Measurements from ENCODE around the gene ANKRD44.

Gene ANKRD44

GRCh38 chr2:197085665-197086064 lies 224.9 kb downstream of the ANKRD44 start:
- H3K4me3 ChIP-seq (ENCODE audit: low read depth, low read length) = no peak overlapping the region
- no peak for TF ChIP-seq CTCF (IDR thresholded peaks at IDR 0.05; ENCODE audit: low read depth, low read length)

DNA sequence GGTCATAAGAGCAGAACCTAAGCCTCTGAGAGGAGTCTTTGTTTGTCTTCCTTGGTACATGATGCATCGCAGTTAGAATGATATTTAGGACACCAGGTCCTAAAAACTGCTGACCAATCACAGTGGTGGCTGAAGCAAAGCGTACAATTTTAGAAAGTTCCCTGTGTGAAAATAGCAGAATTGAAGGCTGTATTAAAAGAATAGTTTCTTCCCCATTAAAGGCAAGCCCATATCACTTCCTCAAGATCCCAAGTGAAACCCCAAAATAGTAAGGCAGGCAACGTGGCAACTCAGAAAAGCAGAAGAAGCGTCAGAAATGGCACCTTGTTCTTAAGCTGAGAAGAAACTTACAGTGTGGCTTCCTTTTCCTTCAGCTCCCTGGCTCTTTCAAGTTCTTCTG lies 229.3 kb downstream of the ANKRD44 start:
- no peak for TF ChIP-seq CTCF (IDR thresholded peaks at IDR 0.05; ENCODE audit: low read depth, low read length)
- no peak overlapping the region for H3K4me3 ChIP-seq (ENCODE audit: low read depth, low read length)

DNA sequence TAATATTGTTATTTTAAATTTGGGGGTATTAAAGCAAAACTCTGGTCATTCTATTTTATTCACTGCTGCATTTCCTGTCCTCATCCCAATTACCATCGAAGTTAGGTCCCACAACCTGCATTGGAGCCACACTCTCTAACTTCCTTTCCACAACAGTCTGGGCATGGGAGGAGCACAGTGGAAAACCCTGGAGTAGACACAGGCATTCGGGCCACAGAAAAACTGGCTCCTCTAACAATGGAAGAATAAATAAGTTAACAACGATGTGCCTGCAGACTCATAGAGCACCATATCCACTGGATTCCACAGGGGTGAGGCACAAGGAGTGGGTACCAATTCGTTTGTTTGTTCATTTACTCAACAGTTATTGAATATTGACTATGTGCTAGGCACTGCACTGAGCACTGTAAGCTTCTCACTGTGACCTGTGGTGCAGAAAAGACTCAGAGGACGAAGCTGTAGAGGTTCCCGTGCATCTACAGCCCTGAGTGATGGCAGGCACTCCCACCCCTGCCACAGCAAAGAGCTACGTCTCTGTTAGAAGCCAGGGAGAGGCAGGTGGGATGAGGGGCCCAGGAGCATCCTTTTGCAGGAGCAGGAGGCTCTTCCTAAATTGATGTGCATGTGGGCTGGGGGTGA lies 229.9 kb downstream of the ANKRD44 start:
- H3K4me3 ChIP-seq (ENCODE audit: low read depth, low read length) = no peak overlapping the region
- TF ChIP-seq CTCF (IDR thresholded peaks at IDR 0.05; ENCODE audit: low read depth, low read length) = no peak

DNA sequence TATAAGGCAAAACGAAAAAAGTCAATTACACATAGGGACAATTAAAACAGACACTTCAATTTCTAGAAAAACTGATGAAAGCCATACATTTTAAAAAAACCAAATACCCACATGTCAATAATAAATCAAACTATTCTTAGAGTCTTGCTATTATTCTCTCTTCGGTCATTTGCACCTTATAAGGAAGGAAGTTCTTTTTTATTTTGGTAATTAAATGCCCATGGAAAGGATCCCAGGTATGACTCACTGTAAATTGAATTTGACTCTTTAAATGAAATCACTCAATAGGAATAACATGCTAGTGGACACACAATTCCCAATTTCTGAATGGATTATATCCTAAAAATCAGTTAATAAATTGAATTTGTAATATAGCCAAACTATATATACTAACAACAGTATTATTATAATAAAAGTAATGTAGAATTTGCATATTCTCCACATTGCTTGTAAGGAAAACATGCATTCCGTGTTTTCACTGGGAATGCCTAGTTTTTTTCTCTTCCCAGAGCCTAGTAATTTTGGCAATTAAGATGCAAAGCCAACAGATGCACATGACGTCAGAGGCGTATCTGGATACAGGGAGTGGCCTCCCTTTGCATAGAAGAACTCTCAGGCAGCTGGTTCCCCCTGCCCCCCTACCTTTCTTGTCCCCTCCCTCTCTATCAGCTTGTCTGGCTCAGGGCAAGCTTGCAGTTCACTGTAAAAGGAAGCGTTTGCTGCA lies 230.6 kb downstream of the ANKRD44 start:
- no peak for TF ChIP-seq CTCF (IDR thresholded peaks at IDR 0.05; ENCODE audit: low read depth, low read length)
- H3K4me3 ChIP-seq (ENCODE audit: low read depth, low read length) = no peak overlapping the region

DNA sequence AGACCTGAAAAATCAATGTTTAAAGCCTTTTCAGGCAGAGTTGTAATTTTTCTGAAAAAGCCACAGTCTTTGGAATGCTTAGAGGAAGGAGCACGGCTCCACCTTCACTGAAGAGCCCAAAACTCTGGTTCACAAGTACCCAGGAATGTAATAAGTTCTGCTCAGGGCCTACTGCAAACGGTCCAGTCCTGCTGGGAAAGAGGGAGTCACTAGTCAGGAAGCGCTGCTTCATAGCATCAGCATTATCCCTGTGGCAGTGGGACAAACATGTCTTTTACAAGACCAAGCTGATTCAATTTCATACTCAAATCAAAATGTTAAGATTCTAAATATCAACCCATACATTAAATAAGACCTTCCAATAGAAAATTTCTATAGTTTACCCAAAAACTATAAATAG lies 231.2 kb downstream of the ANKRD44 start:
- no peak overlapping the region for H3K4me3 ChIP-seq (ENCODE audit: low read depth, low read length)
- TF ChIP-seq CTCF (IDR thresholded peaks at IDR 0.05; ENCODE audit: low read depth, low read length) = no peak

- no peak overlapping the region for H3K4me3 ChIP-seq (ENCODE audit: low read depth, low read length)
- TF ChIP-seq CTCF (IDR thresholded peaks at IDR 0.05; ENCODE audit: low read depth, low read length) = no peak
Measured at GRCh38 chr2:197078535-197078934, 232.0 kb downstream of the ANKRD44 start.

GRCh38 chr2:197077336-197077735 lies 233.2 kb downstream of the ANKRD44 start:
- no peak overlapping the region for H3K4me3 ChIP-seq (ENCODE audit: low read depth, low read length)
- TF ChIP-seq CTCF (IDR thresholded peaks at IDR 0.05; ENCODE audit: low read depth, low read length) = no peak
